Kasumi-1 (cell line): Measurements from ENCODE around the gene LCE3D.
"Not testable (repeated sequence)": the region's sequence is repeated elsewhere in the genome, so short reads cannot be mapped to it uniquely, and the experiment has no call there.

Source experiments
- DNase-seq, 2 experiments: peaks; one replicate each; lab custom pipeline; 2025; lab: John Stamatoyannopoulos, UW

Gene LCE3D, protein sequence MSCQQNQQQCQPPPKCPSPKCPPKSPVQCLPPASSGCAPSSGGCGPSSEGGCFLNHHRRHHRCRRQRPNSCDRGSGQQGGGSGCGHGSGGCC

DNA sequence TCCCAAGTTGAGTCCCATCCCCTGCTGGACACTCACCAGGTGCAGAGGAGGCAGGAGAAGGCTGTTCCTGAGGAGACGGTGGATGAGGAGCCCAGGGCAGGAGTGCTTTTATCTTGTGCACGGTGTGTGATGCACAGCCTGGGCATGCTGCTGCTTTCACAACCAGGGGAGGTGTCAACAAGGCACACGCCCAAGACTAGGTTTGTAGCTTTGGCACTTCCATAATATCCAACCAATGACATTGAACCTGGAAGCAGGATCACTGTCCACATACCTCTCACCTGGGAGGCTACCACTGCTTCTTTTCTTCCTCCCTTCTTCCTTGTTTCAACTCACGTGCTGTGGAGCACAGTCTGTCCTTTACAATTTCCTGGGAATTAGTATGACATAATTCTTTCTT is at the start of gene LCE3D:
Gene LCE3D, minus strand, starts transcription at position 84 of the 400 bp plus-strand sequence. CDS start 580 bp downstream, outside the sequence.
- no peak for DNase-seq

DNA sequence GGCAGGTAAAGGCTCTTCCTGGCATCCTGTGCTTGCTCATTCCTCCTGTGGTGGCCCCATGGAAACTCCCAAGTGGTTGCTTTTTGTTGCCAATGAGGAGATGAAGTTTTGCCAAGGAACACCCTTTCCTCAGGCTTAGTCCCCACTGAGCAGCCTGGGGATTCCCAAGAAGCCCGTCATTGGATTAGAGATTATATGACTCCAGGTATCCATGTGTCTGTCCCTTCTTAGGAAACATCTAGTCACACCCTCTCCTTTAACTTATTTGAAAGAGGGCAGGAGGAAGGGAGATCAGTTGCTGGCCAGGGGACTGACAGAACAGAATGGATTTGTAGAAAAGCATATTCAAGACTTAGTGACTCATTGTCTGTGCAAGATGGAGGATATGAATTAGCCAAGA is 46.4 kb upstream of the LCE3D start:
- no peak for DNase-seq

- no peak for DNase-seq
Observed at GRCh38 chr1:152623203-152623844, 43.0 kb upstream of the LCE3D start.

DNA sequence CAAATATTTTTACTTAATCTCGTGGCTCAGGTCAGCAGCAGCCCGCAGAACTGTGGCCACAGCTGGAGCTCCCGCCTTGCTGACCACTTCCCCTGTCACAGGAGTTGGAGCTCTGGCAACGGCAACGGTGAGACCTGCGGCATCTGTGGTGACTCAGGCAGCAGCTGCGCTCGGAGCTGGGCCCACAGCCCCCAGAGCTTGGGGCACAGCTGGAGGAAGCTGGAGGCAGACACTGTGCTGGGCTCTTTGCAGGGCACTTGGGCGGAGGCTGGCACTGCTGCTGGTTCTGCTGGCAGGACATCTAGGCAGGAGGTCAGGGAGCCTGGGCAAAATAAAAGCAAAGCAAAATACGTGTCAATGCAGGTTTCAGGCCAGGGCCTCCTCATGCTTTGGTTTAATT is 42.5 kb upstream of the LCE3D start, which contains the start of gene LCE3A:
Gene LCE3A, minus strand, starts transcription at position 301 of the 400 bp plus-strand sequence. Its CDS starts 0 bp downstream, at position 301.
- no peak for DNase-seq

GRCh38 chr1:152621993-152622392 is 41.7 kb upstream of the LCE3D start:
- DNase-seq = no peak

DNA sequence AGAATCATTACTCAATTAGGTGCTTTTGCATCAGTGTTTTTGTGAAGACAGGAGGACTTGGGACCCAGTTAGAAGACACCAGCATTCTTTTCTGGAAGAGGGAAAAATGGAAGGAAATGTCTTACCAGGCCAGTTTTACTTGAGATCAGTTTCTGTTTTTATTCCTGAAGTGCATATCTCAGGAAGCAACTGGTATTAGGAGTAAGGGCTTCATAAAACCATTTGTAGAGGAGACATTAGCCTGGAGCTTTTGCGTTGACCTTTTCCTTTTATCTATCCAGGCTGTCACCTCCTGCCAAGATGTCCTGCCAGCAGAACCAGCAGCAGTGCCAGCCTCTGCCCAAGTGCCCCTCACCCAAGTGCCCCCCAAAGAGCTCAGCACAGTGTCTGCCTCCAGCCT is 33.2 kb upstream of the LCE3D start, which contains the start of gene LCE3B:
Gene LCE3B, plus strand, starts transcription at position 301 of the 400 bp plus-strand sequence. Its CDS starts 0 bp downstream, at position 301.
- DNase-seq = no peak

- DNase-seq = no peak
Observed at GRCh38 chr1:152599934-152600333, 19.6 kb upstream of the LCE3D start, which contains the start of gene LCE3C. TSS of gene LCE3C (plus strand) at chr1:152600234. CDS start at chr1:152600732, 498 bp downstream.

DNA sequence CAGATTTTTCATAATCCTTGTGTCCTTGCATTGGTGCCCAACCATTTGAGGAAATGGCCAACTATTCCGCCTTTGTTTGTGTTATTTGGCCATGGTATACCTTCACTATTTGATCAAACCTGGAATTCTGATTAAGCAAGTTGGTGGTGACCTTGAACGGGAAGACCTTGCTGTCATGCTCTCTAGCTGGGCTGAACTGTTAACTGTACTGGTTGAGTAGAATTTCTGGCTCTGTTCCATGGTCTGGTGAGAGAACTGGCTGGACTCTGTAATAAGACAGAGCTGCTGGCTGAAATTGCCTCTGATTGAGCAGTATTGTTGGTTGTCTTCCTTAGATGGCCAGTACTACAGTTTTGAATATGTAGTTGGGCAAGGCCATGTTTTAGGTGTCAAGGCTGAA is 16.7 kb upstream of the LCE3D start:
- no peak for DNase-seq

GRCh38 chr1:152585586-152585985 is 5.3 kb upstream of the LCE3D start:
- DNase-seq = no peak

- no peak for DNase-seq
Observed at GRCh38 chr1:152582647-152583046, 2.3 kb upstream of the LCE3D start.

- not testable (repeated sequence) for DNase-seq
Observed at GRCh38 chr1:152579526-152579925, 790 bp downstream of the LCE3D start.

- DNase-seq = no peak
Observed at GRCh38 chr1:152577168-152577567, 3.1 kb downstream of the LCE3D start.

- no peak for DNase-seq
Observed at GRCh38 chr1:152566681-152567080, 13.6 kb downstream of the LCE3D start, which contains the start of gene LCE3E. TSS of gene LCE3E (minus strand) at chr1:152566780. CDS start at chr1:152566208, 572 bp downstream.

DNA sequence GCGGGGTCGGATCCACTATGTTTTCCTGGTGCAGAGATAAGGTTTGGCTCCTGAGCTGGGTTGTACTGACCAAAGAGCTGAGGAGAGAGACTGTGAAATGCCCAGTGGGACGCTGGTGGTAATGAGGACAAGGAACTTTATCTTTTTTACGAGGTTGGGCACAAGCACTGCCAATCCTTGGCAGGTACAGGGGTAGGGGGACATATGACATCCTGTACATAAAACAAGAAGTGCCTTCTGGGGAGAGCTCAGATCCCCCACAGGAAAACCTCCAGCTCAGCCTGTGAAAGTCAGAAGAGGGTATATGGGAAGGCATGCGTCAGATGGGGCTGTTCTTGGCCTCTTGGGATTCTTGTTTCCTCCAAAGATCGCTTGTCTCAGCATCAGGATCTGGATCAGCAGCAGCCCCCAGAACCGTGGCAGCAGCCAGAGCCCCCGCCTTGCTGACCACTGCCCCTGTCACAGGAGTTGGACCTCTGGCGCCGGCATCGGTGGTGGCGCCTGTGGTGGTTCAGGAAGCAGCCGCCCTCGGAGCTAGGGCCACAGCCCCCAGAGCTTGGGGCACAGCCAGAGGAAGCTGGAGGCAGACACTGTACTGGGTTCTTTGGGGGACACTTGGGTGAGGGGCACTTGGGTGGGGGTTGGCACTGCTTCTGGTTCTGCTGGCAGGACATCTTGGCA is 14.6 kb downstream of the LCE3D start:
- DNase-seq = no peak

DNA sequence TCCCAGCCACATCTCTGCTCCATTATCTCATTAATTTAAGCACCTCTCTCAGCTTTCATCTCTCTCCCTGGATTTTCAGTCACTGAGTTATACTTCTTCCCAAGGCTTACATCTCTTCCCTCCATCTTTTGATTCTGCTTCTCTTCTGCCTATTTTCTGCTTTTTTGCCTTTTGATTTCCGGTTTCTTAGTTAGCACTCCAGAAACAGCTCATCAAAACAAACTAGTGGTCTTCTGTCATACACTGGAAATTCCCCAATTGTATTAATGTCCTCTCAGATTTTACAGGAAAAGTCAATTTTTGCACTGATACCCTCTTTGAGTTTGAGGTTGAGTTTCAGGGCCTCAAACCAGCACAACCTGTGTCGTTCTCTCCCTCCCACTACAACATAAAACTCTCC is 15.2 kb downstream of the LCE3D start:
- DNase-seq = no peak

DNA sequence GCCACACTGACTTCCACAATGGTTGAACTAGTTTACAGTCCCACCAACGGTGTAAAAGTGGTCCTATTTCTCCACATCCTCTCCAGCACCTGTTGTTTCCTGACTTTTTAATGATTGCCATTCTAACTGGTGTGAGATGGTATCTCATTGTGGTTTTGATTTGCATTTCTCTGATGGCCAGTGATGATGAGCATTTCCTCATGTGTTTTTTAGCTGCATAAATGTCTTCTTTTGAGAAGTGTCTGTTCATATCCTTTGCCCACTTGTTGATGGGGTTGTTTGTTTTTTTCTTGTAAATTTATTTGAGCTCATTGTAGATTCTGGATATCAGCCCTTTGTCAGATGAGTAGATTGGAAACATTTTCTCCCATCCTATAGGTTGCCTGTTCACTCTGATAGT is 32.0 kb downstream of the LCE3D start:
- DNase-seq = not testable (repeated sequence)

- DNase-seq = no peak
Observed at GRCh38 chr1:152546704-152547103, 33.6 kb downstream of the LCE3D start.

DNA sequence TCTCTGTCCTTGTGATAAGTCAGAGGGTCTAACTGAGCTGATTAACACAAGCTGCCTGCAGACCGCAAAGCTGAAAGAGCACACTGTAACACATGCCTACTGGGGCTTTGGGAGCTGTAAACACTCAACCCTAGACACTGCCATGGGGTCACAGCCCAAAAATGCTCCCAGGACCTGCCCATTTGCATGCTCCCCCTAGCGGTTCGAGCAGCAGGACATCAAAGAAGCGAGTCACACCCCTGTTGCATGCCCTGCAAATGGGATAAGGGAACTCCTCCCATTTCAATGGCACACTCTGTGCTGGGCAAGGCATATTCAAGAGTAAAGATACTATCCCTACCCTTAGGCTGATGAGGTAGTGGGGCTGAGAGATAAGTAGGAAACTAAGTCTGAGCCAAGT is 36.5 kb downstream of the LCE3D start:
- no peak for DNase-seq

- DNase-seq = no peak
Observed at GRCh38 chr1:152539901-152540300, 40.4 kb downstream of the LCE3D start.

- DNase-seq = no peak
Observed at GRCh38 chr1:152537496-152537895, 42.8 kb downstream of the LCE3D start.

GRCh38 chr1:152535774-152536173 is 44.5 kb downstream of the LCE3D start:
- DNase-seq = no peak

GRCh38 chr1:152533327-152533938 is 46.9 kb downstream of the LCE3D start:
- DNase-seq = peak; percentile 54 to 55
